RCC 7860 (cell line): ENCODE measurements around the gene RHOH.

Experiments used
- DNase-seq: peaks from one replicate; pipeline ENCODE4 v3.0.0-alpha.2; 2015; ENCODE audit warnings: low spot score
- FAIRE-seq: peaks from 2 replicates; lab custom pipeline; 2012; peaks lifted over from hg19 to GRCh38; lab: Jason Lieb, UNC

RHOH gene

GRCh38 chr4:40187386-40187906, 9.4 kb upstream of the RHOH start:
- FAIRE-seq (no peak), DNase-seq (no peak)

DNA sequence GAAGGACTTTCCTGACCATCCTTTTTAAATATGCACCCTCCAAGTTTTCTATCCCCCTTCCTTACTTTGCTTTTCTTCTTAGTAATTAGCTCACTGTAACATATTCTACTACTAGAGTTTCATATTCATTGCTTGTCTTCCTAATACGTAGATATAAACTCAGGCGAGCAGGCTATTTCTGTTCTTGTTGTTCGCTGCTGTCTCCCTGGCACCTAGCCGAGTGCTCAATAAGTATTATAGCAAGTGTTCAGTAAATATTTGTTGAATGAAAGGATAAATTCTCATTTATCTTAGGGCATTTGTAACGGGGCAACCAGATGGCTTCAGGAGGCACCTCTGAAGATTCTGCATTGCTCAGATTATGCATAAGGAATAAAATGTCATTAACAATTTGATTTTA, 6.8 kb upstream of the RHOH start:
- no peak for DNase-seq
- no peak for FAIRE-seq

DNA sequence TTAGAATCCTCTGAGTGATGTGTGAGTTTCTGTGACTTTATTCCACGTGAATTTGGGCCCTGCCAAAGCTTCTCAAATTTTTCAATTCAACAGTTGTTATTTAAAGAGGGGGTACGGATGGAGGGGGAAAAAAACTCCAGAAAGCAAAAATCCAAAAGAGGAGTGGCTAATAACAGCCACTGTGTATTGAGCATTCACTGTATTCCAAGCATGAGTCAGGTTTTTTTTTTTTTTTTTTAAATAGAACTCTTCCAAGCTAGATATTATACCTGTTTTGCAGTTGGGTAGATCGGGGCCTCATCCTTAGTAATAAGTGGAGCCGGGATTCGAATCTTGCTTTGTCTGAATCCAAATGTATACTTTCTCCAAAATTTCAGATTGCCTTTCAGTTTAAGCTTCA, 6.4 kb upstream of the RHOH start:
- FAIRE-seq (no peak), DNase-seq (no peak)

- no peak for FAIRE-seq
These were observed 5.7 kb upstream of the RHOH start for GRCh38 chr4:40190880-40191815.

DNA sequence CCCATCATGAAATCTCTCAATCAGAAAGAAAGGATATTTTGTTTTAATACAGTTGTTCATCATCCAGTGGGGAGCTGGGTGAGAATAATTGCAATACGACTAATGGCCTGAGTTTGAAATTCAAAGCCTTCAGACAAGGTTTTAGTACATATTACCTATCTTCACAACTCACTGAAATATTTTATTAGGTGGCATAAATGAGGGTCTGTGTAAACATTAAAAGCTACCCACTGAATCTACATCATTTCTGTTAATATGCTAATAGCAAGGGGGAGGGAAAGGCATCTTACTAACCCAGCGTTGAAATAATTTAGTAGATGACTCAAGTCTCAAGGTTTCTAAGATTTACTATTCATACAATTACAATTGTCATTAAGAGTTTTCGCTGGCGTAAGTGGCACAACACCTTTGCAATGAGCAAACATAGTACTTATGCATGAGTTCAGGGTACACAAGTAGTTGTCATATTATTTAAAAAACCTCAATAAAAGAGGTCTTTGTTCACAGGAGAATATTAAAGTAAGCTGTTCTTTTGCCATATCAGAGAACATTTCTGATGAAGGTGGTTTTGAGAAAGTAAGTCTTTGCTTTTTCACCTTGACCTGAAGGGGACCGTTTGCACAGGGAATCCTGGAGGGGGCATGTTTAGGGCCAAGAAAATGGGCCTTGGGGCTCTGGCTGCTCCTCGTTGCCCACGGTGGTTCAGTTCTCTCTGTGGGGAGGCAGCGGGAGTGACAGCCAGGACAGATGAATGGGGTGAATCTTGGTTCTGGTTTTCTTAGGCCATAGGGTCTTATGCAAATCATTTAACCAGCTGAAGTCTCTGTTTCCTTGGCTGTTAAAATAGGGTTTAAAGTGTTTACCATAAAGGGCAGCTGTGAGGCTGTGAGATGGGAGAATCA, 4.5 kb upstream of the RHOH start:
- no peak for FAIRE-seq
- no peak for DNase-seq

More at GRCh38 chr4:40190880-40191815, 5.7 kb upstream of the RHOH start:
- no peak for DNase-seq

DNA sequence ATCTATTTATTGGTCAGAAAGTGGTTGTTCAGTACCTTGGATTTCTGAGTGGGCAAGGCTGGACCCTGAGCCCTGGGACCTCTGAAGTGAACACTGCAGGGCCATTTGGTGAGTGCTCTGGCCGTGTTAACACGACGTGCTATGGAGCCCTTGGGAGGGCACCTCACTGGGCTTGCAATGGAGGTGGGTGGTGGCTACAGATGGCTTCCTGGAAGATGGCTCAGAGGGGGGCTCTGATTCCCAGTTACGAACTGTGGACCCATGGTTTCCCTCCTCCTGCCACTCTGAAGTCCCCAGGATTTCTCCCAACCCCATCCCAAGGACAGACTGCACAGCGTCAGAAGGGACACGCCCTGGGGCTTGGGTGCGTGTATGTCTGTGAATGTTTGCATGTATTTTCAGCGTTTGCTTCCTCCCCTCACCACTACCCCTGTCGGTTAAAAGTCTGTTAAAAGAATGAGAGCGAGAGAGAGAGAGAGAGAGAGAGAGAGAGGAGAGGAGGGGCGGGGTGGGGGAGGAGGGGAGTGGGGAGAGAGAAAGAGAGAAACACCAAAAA, 3.7 kb upstream of the RHOH start:
- FAIRE-seq (no peak), DNase-seq (no peak)

- FAIRE-seq (no peak), DNase-seq (no peak)
These were observed 3.3 kb upstream of the RHOH start for GRCh38 chr4:40193578-40193977.

DNA sequence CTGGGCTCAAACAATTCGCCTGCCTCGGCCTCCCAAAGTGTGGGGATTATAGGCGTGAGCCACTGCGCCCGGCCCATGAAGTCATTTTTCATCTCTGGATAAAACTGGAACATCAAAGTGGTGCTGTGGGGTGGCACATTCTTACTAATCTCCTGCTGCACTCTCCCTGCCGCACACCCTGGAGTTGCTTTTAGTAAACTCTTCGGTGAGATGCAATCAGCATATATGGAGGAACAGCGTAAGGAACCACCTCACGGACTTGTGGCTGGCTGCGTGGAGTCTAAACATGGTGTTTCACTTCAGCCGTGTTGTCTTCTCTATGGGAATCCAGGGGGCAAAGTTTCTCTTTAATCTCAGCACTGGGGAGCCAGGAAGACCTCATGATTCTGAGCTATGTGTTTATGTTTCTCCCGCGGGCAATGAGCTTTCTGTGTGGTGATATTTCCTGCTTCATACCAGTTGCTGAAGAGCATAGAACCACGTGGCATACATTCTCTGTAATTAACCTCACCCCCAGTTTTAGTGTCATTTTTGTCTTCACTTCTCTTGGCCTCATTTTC, 2.1 kb upstream of the RHOH start:
- FAIRE-seq, result no peak
- no peak for DNase-seq

GRCh38 chr4:40195182-40196177, 1.4 kb upstream of the RHOH start:
- no peak for DNase-seq
- no peak for FAIRE-seq

GRCh38 chr4:40196272-40196671, 559 bp upstream of the RHOH start:
- DNase-seq, result no peak
- no peak for FAIRE-seq

DNA sequence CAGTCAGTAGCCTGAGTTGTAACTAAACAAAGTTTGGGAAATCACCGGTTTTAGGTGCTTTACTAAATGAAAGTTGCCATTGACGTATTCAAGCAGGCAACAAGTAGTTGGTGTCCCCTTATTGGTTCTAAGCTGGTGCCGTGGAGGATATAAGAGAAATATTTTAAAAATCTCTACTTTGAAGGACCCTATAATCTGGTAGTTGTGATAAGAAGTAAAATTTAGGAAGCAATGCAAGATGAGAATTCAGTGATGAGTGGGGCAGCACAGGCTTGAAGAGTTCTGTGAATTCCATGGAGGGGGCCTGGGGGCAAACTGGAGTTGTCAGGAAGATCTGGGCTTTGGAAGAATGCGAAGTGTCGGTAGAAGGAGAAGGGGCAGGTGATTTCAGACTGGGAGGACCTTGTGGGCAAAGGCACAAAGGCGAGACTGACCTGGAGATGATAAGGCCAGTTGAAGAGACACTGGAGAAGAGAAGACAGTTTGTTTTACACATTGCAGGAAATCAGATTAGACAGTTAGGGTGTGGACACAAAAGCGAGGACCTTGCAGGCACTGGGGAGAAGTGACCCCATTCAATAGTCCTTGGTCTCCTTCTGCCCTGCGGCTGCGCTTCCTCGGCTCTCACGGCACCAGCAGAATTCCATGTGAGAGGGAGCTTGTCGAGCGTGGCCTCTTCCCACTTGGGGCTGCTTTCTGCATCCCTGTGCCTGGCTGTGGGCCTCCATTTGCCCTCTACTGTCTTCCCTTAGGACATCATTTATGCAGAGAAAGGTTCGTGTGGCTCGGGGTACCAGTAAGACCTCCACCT, 1.3 kb downstream of the RHOH start:
- no peak for FAIRE-seq
- DNase-seq, result no peak

DNA sequence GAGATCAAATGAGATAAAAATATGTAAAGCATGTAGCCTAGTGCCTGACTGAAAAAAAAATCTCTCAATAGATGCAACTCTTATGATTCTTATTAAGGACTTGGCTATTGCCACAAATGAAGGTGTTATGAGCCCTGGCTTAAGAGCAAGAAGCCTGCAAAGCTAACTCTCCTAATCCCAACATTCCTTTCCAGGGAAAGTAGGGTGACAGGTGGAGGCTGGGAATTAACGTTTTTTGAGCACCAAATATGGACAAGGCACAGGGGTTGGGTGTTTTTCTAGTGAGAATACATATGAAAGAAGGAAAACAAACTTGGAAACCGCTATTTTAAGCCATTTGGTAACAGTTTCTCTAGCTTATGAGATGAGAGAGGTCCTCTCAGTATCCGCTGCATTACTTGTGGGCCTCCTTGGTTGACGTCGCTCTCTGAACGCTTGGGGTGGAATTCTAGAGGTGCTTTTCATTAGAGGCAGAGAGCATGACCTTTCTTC, 2.4 kb downstream of the RHOH start:
- DNase-seq (no peak), FAIRE-seq (no peak)

- DNase-seq (no peak), FAIRE-seq (no peak)
These were observed 3.4 kb downstream of the RHOH start for GRCh38 chr4:40199999-40200874.

GRCh38 chr4:40200875-40201801, 4.3 kb downstream of the RHOH start:
- FAIRE-seq, result no peak
- DNase-seq, result no peak

DNA sequence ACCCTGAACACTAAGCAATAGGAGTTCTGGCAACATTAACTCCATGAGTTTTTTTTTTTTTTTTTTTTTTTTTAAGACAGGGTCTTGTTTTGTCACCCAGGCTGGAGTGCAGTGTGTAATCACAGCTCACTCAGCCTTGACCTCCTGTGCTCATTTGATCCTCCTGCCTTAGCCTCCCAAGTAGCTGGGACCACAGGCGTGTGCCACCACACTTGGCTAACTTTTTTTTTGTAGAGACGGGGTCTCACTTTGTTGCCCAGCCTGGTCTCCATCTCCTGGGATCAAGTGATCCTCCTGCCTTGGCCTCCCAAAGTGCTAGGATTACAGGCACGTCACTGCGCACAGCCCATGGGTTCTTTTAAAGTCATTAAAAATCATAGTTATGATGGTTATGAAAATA, 5.1 kb downstream of the RHOH start:
- FAIRE-seq, result no peak

GRCh38 chr4:40202474-40202873, 5.6 kb downstream of the RHOH start:
- DNase-seq, result no peak
- no peak for FAIRE-seq

More for the DNA sequence above, 5.1 kb downstream of the RHOH start:
- DNase-seq, result no peak
